GM20431 (cell line): ENCODE data around the gene ARHGAP6.

ENCODE experiments used
- in situ Hi-C: fragments of 300-500 bp; cut with MseI, MboI; formaldehyde crosslinking; loops from one replicate; pipeline ENCODE4 v1.15.0; 2020; ENCODE audit warnings: low sequenced_read_pairs; ENCODE audit not compliant: unreplicated experiment

The ARHGAP6 gene

DNA sequence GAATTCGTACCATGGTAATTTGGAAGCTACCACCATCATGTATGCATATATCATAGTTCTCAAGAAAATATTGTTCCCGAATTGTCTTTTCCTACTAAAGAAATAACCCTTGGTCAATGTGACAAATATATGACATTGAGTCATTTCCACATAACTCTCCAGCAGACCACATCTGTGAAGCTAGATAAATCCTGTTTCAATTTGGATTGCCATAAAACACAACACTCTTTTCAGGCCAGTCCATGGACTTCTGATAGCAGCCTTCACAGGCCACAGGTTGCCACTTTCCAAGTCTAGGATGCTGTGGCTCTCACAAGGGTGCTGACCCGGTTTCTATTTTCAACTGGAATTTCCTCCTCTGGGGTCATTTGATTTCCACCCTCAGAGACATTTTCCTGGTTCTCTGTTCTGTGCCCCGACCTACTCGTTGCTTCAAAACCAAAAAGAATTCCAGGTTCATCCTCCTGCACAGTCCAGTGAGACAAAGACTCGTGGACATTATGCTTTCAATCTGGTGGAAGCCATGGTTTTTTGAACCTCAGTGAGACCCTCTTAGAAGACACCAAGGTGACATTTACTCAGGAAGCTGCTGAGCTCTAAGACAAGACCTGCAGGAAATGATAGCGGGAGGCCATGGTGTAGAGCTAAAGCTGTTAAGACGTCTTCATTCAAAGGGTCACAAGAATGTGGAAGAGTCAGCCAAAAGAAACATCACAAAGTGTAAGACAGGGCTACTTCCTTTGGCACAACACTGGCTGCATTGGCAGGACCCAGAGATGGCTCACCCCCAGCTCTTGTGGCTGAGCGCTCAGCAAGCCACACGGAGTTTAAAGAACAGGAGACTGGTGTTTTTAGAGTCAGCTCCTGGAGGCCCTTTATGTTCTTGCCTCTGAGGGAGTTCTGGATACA is 252.8 kb downstream of the ARHGAP6 start:
- in situ Hi-C loops: no loop called here

DNA sequence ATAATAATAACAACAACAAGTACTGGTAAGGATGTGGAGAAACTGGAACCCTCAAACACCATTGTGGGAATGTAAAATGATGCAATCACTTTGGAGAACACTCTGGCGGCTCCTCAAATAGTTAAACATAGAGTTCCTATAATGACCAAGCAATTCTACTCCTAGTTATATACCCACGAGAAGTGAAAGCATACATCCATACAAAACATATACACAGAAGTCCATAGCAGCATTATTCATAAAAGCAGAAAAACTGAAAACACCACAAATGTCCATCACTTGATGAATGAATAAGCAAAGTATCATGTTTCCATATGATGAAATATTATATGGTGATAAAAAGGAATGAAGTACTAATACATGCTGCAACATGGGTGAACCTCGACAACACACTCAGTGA is 255.8 kb downstream of the ARHGAP6 start:
- in situ Hi-C loops: no loop called here

DNA sequence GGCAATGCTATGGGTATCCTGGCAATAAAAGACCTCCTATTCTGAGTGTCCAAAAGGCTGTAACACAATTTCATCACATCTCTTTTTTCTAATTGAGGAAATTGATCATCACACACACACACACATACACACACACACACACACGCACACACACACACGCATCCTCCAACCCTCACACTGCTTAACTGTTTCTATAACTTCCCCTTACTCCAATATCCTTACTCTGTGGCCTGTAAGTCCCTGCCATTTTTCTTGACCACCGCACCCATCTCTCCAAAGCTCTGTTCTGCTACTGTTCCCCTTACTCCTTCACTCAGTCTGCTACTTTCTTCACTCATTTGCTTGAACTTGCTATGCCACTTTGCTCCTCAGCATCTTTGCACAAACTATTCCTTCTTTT is 256.9 kb downstream of the ARHGAP6 start:
- in situ Hi-C loops: no loop called here

DNA sequence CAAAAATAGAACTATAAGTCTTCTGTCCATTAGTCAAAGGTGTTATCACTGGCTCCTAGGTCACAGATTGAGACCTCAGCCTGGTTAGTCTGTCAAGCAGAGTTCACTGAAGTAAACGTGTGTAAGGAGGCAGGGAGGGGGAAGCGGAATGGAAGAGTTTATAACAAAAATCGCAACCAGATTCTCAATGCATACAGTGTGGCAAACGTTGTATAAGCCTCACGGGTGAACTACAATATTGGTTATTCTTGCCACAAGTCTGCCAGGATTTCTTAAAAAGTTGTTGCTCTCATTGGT is 257.7 kb downstream of the ARHGAP6 start:
- in situ Hi-C loops: no loop called here

DNA sequence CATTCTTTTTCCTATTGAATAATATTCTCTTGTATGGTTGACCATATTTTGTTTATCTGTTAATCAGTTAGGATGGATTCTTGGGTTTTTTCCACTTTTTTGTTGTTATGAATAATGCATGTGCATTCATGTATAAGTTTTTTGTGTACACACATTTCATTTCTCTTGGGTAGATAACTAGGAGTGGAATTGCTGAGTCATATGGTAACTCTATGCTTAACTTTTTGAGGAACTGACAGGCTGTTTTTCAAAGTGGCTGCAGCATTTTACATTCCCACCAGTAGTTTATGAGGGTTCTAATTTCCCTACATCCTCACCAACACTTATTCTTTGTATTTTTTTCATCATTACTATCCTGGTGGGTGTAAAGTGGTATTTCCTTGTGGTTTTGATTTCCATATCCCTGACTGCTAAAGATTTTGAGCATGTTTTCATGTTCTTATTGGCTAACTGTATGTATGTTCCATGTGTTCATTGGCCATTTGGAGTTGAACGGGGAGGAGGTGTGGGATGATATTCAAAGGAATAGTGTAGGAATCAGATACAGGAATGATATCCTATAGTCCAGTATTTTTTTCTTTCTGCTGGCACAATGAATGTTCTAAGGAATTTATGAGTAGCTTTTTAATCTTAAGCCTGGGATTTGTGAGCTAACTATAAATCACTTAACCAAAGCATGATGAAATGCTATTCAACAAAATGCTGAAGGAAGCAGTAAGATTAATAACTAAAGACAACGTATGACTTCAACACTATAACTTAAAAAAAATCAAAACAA is 258.2 kb downstream of the ARHGAP6 start:
- in situ Hi-C loops: no loop called here

DNA sequence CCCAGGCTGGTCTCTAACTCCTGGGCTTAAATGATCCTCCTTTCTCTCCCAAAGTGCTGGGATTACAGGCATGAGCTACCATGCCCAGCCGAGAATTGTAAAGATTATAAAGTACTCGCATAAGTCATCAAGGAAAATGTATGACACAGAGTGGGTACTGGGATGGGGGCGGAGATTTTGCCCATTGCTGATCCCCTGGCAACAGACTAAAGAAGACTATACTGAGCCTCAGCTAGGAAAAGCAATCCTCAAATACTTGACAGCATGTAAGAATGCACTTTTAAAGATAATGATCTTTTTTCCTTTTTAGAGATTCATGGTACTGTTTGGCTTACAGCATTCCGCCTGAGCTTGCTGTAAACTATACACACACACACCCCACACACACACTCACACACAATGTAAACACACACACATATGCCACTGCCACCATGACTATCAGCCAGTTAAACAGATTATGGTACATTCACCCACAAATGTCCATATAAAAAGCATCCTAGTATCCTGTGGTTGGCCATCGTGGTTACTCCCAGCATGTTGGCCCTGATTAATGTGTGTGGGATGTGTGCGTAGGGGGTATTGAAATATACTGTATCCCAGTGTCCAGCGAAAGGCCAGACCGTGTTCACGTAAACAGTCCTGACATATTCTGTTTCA is 259.5 kb downstream of the ARHGAP6 start:
- in situ Hi-C loops: no loop called here

- in situ Hi-C loops: no loop called here
Observed at GRCh38 chrX:11403631-11404030, 262.1 kb downstream of the ARHGAP6 start.

DNA sequence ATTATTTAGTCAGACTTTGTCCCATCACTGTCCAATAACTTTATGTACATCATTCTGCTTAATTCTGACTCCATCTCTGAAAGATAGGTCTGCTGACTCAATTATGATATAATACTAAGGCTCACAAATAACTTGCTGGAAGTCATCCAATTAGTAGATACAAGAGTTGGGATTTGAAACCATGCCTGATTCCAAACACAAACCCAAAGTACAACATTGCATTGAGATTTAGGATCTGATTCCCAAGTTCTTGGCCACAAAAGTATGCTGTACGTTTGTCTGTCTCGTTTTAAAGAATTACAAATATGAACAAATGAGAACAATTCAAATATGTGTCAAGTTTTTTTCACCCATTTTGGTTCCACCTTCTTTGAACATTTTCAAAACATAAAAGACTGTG is 263.8 kb downstream of the ARHGAP6 start:
- in situ Hi-C loops: no loop called here

DNA sequence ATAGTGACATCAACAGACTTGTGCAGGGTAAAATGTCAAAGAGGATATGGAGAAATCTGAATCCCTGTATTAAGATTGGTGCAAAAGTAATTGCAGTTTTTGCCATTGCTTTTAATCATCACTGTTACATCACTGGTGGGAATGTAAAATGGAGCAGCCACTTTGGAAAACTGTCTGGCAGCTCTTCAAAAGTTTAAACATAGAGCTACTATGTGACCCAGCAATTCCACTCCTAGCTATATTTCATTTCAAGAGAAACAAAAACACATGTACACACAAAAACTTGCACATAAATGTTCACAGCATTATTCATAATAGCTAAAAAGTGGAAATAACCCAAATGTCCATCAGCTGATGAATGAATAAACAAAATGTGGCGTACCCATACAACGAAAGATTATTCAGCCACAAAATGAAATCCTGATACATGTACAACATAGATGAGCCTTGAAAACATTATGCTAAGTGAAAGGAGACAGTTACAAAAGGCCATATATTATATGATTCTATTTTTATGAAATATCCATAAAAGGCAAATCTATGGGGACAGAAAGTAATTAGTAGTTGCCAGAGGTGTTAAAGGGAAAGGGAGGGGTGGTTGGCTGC is 266.1 kb downstream of the ARHGAP6 start:
- in situ Hi-C loops: no loop called here

DNA sequence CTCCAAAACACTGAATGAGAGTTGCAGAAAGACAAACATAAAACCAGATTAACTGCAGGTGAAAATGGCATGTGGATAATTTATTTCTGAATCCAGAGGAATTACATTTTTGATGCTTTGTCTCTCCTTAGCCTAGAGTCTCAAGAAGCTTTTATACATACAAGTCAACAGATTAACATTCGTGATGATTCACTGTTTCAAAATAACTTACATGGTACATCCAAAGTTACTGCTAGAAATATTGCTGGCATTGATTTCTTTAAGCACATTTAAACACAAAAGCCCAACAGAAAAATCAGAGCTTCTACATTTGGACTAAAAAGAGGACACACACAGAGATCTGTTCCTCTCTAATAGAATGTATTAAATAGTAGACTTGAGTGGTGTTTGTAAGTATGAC is 266.9 kb downstream of the ARHGAP6 start:
- in situ Hi-C loops: no loop called here

DNA sequence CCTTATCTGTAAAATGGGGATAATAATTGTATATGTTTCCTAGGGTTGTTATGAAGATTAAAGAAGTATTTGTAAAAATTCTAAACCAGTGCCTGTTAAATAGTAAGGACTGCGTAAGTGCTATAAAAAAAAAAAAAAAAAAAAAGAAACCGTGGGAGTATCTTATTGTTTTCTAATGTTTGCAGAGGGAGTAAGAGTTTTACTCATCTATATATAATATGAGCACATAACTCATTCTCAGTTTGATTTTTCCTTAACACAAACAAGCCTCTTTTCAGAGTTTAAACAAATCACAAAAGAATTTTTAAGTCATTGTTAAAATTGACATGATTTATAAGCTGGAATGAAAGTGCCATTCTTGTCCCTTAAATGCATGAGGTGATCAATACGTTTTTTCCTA is 267.6 kb downstream of the ARHGAP6 start:
- in situ Hi-C loops: no loop called here

DNA sequence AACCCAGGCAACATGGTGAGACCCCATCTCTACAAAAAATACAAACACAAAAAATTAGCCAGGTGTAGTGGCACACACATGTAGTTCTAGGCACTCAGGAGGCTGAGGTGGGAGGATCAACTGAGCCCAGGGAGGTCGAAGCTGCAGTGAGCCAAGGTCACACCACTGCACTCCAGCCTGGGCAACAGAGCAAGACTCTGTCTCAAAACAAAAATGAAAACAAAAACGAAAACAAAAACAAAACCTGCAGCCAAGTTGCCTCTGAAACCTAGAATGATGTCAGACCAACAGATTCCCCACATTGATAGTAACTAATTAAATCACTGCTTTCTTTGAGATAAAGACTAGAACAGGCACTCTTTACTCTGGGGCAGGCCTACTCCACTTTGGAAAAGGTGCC is 268.0 kb downstream of the ARHGAP6 start:
- in situ Hi-C loops: no loop called here

- in situ Hi-C loops: no loop called here
Observed at GRCh38 chrX:11395859-11396258, 269.9 kb downstream of the ARHGAP6 start.

GRCh38 chrX:11393949-11394654 is 271.6 kb downstream of the ARHGAP6 start:
- in situ Hi-C loops: no loop called here

DNA sequence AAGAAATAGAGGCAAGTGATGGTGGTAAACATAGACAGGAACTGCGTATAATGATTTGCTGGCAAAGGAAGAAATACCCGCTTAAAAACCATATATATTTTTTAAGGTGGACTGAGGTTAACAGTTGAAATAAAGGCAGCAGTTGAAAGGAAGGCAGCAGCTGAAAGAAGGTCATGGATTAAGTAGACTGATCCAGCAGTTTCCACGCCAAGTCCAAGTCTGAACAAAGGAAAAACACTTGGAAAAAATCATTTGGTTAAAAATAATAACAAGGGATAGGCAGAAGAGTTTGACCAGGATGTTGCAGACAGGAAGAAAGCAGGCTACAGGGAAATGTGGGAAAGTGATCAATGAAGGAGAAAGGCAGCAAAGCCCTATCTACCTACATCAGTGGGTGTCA is 278.9 kb downstream of the ARHGAP6 start:
- in situ Hi-C loops: no loop called here

DNA sequence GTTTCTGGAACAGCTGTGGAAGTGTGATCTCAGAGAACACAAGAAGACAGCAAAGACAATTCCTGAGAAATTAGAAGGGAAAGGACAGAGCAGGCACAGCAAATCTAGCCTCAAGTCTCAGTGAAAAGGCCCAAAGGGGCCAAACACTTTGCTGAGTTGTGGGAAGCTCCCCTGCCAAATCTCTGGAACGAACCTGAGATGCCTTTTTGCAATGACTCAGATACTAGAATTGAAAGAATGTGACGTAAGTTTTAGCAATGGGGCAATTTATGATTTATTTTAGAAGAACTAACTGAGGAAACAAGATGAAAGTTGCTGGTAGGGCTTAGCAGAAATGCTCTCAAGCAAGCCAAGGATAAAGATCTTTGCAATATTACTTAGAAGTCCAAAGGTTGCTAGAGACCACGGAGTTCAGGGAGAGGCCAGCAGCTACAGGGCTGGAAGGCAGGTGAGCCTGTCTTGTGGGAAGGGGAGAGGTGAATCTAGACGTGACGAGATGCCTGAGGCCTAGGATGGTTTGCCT is 279.7 kb downstream of the ARHGAP6 start:
- in situ Hi-C loops: no loop called here

- in situ Hi-C loops: no loop called here
Observed at GRCh38 chrX:11382930-11383329, 282.8 kb downstream of the ARHGAP6 start.

DNA sequence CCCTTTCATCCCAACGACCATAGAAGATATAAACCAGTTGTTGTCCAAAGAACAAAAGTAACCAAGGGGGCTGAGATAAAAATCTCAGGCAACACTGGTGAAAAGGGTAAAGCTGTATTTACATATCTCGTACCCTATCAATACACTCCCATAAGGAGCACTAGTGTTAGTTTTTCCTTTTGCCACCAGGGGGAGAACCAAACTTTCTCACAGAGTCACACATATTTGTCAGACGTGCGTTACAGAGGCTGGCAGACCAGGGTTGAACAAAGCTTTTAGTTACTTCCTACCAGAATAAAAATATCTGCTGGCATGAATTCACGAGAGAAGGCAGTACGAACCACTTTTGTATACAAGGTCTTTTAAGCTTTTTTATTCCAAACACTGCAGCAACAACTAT is 284.3 kb downstream of the ARHGAP6 start:
- in situ Hi-C loops: no loop called here

DNA sequence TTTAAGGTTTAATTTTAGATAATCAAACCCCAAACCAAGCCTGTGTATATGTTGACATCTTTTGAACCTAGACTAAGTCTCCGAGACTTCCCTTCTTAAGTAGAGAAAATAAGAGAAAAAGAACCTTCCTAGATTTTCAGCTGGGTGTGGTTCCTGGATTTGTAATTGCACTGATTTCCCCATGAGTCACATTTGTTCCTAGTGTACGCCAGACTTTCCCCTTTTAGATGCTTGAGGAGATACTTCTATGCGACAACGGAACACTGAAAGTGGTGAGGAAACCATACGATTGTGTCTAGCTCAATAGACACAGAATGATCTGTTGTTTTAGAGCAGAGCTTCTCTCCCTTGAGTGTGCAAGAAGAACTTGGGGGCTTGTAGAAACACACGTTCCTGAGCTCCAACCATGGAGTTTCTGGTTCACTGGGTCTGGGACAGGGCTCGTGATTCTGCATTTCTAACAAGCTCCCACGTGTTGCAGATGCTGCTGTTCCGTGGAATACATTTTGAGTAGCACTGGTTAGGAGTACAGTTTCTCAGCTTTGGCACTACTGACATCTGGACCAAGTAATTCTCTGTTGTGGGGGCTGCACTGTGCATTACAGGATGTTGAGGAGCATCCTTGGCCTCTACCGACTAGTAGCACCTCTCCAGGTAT is 285.4 kb downstream of the ARHGAP6 start:
- in situ Hi-C loops: no loop called here
